Memory B cell (primary cell): ENCODE data around the gene FGFR3.

Experiments used
- ATAC-seq: fragments of 150-1000 bp; cut with Tn5 transposase; 2 replicates; pipeline ENCODE4 v1.10.0; 2021; ENCODE audit warnings: low read depth, mild to moderate bottlenecking, moderate library complexity
- DNase-seq, 2 donors: peaks; one replicate each; pipeline ENCODE4 v3.0.0; 2022; ENCODE audit warnings: low spot score in 2 of 2
- H3K27ac Mint-ChIP-seq: one replicate; pipeline ENCODE4 v1.8.0; 2022; ENCODE audit warnings: mild to moderate bottlenecking, moderate library complexity, mixed read lengths
- H3K27me3 Mint-ChIP-seq: one replicate; pipeline ENCODE4 v1.8.0; 2022; ENCODE audit warnings: mixed read lengths
- H3K36me3 Mint-ChIP-seq: one replicate; pipeline ENCODE4 v1.8.0; 2022; ENCODE audit warnings: mild to moderate bottlenecking, mixed read lengths
- H3K4me1 Mint-ChIP-seq: one replicate; pipeline ENCODE4 v1.8.0; 2022; ENCODE audit warnings: mixed read lengths
- H3K4me3 Mint-ChIP-seq: one replicate; pipeline ENCODE4 v1.8.0; 2022; ENCODE audit warnings: mild to moderate bottlenecking, moderate library complexity, mixed read lengths
- H3K9me3 Mint-ChIP-seq: one replicate; pipeline ENCODE4 v1.8.0; 2022; ENCODE audit warnings: mixed read lengths

FGFR3 gene

GRCh38 chr4:1795299-1796195, 2.5 kb downstream of the FGFR3 start:
- Mint-ChIP-seq H3K4me3 (no peak overlapping the region), H3K36me3 (no peaks in the 10 kb centered on the region), H3K27me3 (peaks cover 20% of the 10 kb centered on the region), H3K4me1 (no peaks in the 10 kb centered on the region), H3K27ac (no peak overlapping the region), H3K9me3 (no peaks in the 10 kb centered on the region)
- ATAC-seq: no peak
- no peak for DNase-seq

- no peaks in the 10 kb centered on the region for H3K9me3 Mint-ChIP-seq
- DNase-seq (no peak), ATAC-seq (no peak)
- H3K4me1 Mint-ChIP-seq: no peaks in the 10 kb centered on the region
- H3K27me3 Mint-ChIP-seq: peaks cover 19% of the 10 kb centered on the region
- H3K4me3 Mint-ChIP-seq: no peak overlapping the region
- no peaks in the 10 kb centered on the region for H3K36me3 Mint-ChIP-seq
- no peak overlapping the region for H3K27ac Mint-ChIP-seq
These were observed 3.6 kb downstream of the FGFR3 start for GRCh38 chr4:1796486-1797204.

- DNase-seq (no peak), ATAC-seq (no peak)
- Mint-ChIP-seq H3K4me1 (no peaks in the 10 kb centered on the region), H3K9me3 (no peaks in the 10 kb centered on the region), H3K36me3 (no peaks in the 10 kb centered on the region), H3K4me3 (no peak overlapping the region), H3K27ac (no peak overlapping the region), H3K27me3 (peaks cover 17% of the 10 kb centered on the region)
These were observed 4.3 kb downstream of the FGFR3 start for GRCh38 chr4:1797298-1797860.

GRCh38 chr4:1797861-1798579, 4.9 kb downstream of the FGFR3 start:
- H3K27ac Mint-ChIP-seq: no peak overlapping the region
- H3K4me1 Mint-ChIP-seq: no peaks in the 10 kb centered on the region
- no peak overlapping the region for H3K4me3 Mint-ChIP-seq
- no peaks in the 10 kb centered on the region for H3K9me3 Mint-ChIP-seq
- DNase-seq (no peak), ATAC-seq (no peak)
- H3K36me3 Mint-ChIP-seq: no peaks in the 10 kb centered on the region
- peaks cover 17% of the 10 kb centered on the region for H3K27me3 Mint-ChIP-seq

GRCh38 chr4:1798580-1799386, 5.7 kb downstream of the FGFR3 start:
- H3K9me3 Mint-ChIP-seq: no peaks in the 10 kb centered on the region
- no peak for ATAC-seq
- no peaks in the 10 kb centered on the region for H3K36me3 Mint-ChIP-seq
- H3K4me1 Mint-ChIP-seq: peaks cover 2% of the 10 kb centered on the region
- H3K27ac Mint-ChIP-seq: no peak overlapping the region
- peaks cover 20% of the 10 kb centered on the region for H3K27me3 Mint-ChIP-seq
- DNase-seq: no peak
- no peak overlapping the region for H3K4me3 Mint-ChIP-seq

- Mint-ChIP-seq H3K36me3 (no peaks in the 10 kb centered on the region), H3K4me1 (peaks cover 2% of the 10 kb centered on the region), H3K9me3 (no peaks in the 10 kb centered on the region), H3K27ac (no peak overlapping the region), H3K4me3 (no peak overlapping the region), H3K27me3 (peaks cover 21% of the 10 kb centered on the region)
- ATAC-seq: no peak
- DNase-seq: no peak
These were observed 6.6 kb downstream of the FGFR3 start for GRCh38 chr4:1799387-1800375.

- Mint-ChIP-seq H3K4me1 (peaks cover 2% of the 10 kb centered on the region), H3K27me3 (peaks cover 23% of the 10 kb centered on the region), H3K9me3 (no peaks in the 10 kb centered on the region), H3K4me3 (no peak overlapping the region), H3K27ac (no peak overlapping the region), H3K36me3 (no peaks in the 10 kb centered on the region)
- ATAC-seq: no peak
- DNase-seq: no peak
These were observed 7.7 kb downstream of the FGFR3 start for GRCh38 chr4:1800805-1801204.

- Mint-ChIP-seq H3K4me3 (no peak overlapping the region), H3K27me3 (peaks cover 21% of the 10 kb centered on the region), H3K36me3 (no peaks in the 10 kb centered on the region), H3K4me1 (peaks cover 2% of the 10 kb centered on the region), H3K9me3 (no peaks in the 10 kb centered on the region), H3K27ac (no peak overlapping the region)
- ATAC-seq (no peak), DNase-seq (no peak)
These were observed 8.3 kb downstream of the FGFR3 start for GRCh38 chr4:1801286-1801958.

GRCh38 chr4:1802151-1802715, 9.1 kb downstream of the FGFR3 start:
- H3K27me3 Mint-ChIP-seq: peaks cover 16% of the 10 kb centered on the region
- ATAC-seq: no peak
- no peaks in the 10 kb centered on the region for H3K36me3 Mint-ChIP-seq
- no peaks in the 10 kb centered on the region for H3K9me3 Mint-ChIP-seq
- H3K4me3 Mint-ChIP-seq: no peak overlapping the region
- H3K27ac Mint-ChIP-seq: no peak overlapping the region
- H3K4me1 Mint-ChIP-seq: peaks cover 2% of the 10 kb centered on the region
- DNase-seq: no peak

- Mint-ChIP-seq H3K4me3 (no peak overlapping the region), H3K4me1 (peaks cover 2% of the 10 kb centered on the region), H3K27ac (no peak overlapping the region), H3K36me3 (no peaks in the 10 kb centered on the region), H3K27me3 (peaks cover 16% of the 10 kb centered on the region), H3K9me3 (no peaks in the 10 kb centered on the region)
- ATAC-seq (no peak), DNase-seq (no peak)
These were observed 9.8 kb downstream of the FGFR3 start for GRCh38 chr4:1802720-1803522.
